SK-N-SH (cell line): ENCODE results near the gene GLCE. TPM values are rescaled to one million over a fixed set of nuclear protein-coding genes. Genes with fewer than 3 reads are reported as not detected.

Source experiments
- CTCF ChIA-PET: fragments of 300-600, 350-600 bp; formaldehyde crosslinking; extraction: SDS; loops from one replicate; lab custom pipeline; 2021; lab: Yijun Ruan, JAX
- POLR2A ChIA-PET: fragments of 350-600 bp; sonication (Branson Sonifier 250); formaldehyde crosslinking; extraction: SDS; loops from one replicate; lab custom pipeline; 2020; ENCODE audit warnings: antibody characterized with exemption, inconsistent platforms; lab: Yijun Ruan, JAX
- DNase-seq: peaks from one replicate; pipeline ENCODE4 v3.0.0; 2012
- H2AFZ ChIP-seq: fragments of 200-600 bp; sonication (generic); 2 replicates; pipeline ENCODE4 v1.8.1; 2016; ENCODE audit warnings: antibody characterized with exemption, mild to moderate bottlenecking, low read depth
- H3F3A ChIP-seq: fragments of 200-600 bp; sonication (generic); replicated peaks from 2 replicates; pipeline ENCODE3; 2016; ENCODE audit warnings: antibody characterized with exemption, mild to moderate bottlenecking; ENCODE audit not compliant: insufficient read depth
- H3K27ac ChIP-seq, 2 experiments: fragments of 200-500 bp in 1 of 2; fragments of 200-600 bp in 1 of 2; sonication (Bioruptor generic) in 1 of 2; sonication (generic), shearing (Covaris generic) in 1 of 2; 2 replicates each; pipeline versions ENCODE4 v1.5.1 to v1.6.1; 2014 to 2016; ENCODE audit warnings: low read depth in 2 of 2, inconsistent platforms in 1 of 2, low read length in 1 of 2, mild to moderate bottlenecking in 1 of 2, mixed read lengths in 1 of 2
- H3K27me3 ChIP-seq: fragments of 200-600 bp; sonication (generic), shearing (Covaris generic); 2 replicates; pipeline ENCODE4 v1.6.1; 2016; ENCODE audit warnings: mixed run types; ENCODE audit not compliant: insufficient read depth
- H3K36me3 ChIP-seq, 2 experiments: fragments of 200-500 bp in 1 of 2; fragments of 200-600 bp in 1 of 2; sonication (Bioruptor generic) in 1 of 2; sonication (generic) in 1 of 2; replicated peaks in 1 of 2; 2 replicates each; pipeline versions ENCODE3 to v1.5.1; 2014 to 2016; ENCODE audit warnings: low read length in 1 of 2, mild to moderate bottlenecking in 1 of 2; ENCODE audit not compliant: insufficient read depth in 2 of 2, control insufficient read depth in 1 of 2
- H3K4me1 ChIP-seq, 2 experiments: fragments of 200-500 bp in 1 of 2; fragments of 200-600 bp in 1 of 2; sonication (Bioruptor generic) in 1 of 2; sonication (generic), shearing (Covaris generic) in 1 of 2; 2 replicates each; pipeline versions ENCODE4 v1.5.1 to v1.6.1; 2014 to 2016; ENCODE audit warnings: low read depth in 1 of 2, low read length in 1 of 2, mixed run types in 1 of 2; ENCODE audit not compliant: insufficient read depth in 2 of 2, control insufficient read depth in 1 of 2
- H3K4me2 ChIP-seq: fragments of 200-600 bp; sonication (generic), shearing (Covaris generic); 2 replicates; pipeline ENCODE4 v1.6.1; 2017; ENCODE audit warnings: mixed run types
- H3K4me3 ChIP-seq, 2 experiments: fragments of 200-500 bp in 1 of 2; fragments of 200-600 bp in 1 of 2; sonication (Bioruptor generic) in 1 of 2; sonication (generic), shearing (Covaris generic) in 1 of 2; 2 replicates each; pipeline versions ENCODE4 v1.5.1 to v1.8.1; 2014 to 2016; ENCODE audit warnings: low read depth in 2 of 2, inconsistent platforms in 1 of 2, low read length in 1 of 2, mild to moderate bottlenecking in 1 of 2, mixed read lengths in 1 of 2, moderate library complexity in 1 of 2
- H3K79me2 ChIP-seq: fragments of 200-600 bp; sonication (generic); 2 replicates; pipeline ENCODE4 v1.8.1; 2017; ENCODE audit warnings: mild to moderate bottlenecking; ENCODE audit not compliant: insufficient read depth
- H3K9ac ChIP-seq: fragments of 200-600 bp; sonication (generic); 2 replicates; pipeline ENCODE4 v1.6.1; 2017; ENCODE audit warnings: mixed run types
- H3K9me2 ChIP-seq: fragments of 200-600 bp; sonication (generic); 2 replicates; pipeline ENCODE4 v1.6.1; 2017; ENCODE audit warnings: mixed run types
- H3K9me3 ChIP-seq: fragments of 200-600 bp; sonication (generic); 2 replicates; pipeline ENCODE4 v1.6.1; 2017; ENCODE audit warnings: mixed run types, mild to moderate bottlenecking, moderate library complexity
- H4K20me1 ChIP-seq: fragments of 200-600 bp; sonication (generic); 2 replicates; pipeline ENCODE4 v1.6.1; 2017; ENCODE audit warnings: mild to moderate bottlenecking, mixed run types; ENCODE audit not compliant: insufficient read depth
- CHD2 ChIP-seq: fragments of 150-350 bp; IDR thresholded peaks from 2 replicates; pipeline ENCODE4 v1.6.1; 2018; ENCODE audit warnings: low read length; ENCODE audit not compliant: partially characterized antibody
- CTCF ChIP-seq: fragments of 200-600 bp; sonication (generic); IDR thresholded peaks from 2 replicates; pipeline ENCODE4 v1.6.1; 2017; ENCODE audit warnings: antibody characterized with exemption, mild to moderate bottlenecking, moderate library complexity
- EP300 ChIP-seq, 2 experiments: IDR thresholded peaks; 2 replicates each; pipeline versions ENCODE4 v1.4.0 to v1.6.1; 2012; ENCODE audit warnings: borderline replicate concordance in 1 of 2, low read depth in 1 of 2, low read length in 1 of 2
- JUND ChIP-seq: IDR thresholded peaks from 2 replicates; pipeline ENCODE4 v1.4.0; 2012
- NFIC ChIP-seq: IDR thresholded peaks from 2 replicates; pipeline ENCODE4 v1.4.0; 2012; ENCODE audit warnings: borderline replicate concordance
- RXRA ChIP-seq: IDR thresholded peaks from 2 replicates; pipeline ENCODE4 v1.4.0; 2012; ENCODE audit warnings: low read depth, mild to moderate bottlenecking, borderline replicate concordance
- SIN3A ChIP-seq: IDR thresholded peaks from 2 replicates; pipeline ENCODE4 v1.6.1; 2012; ENCODE audit warnings: low read depth, mild to moderate bottlenecking, low read length, moderate library complexity, borderline replicate concordance
- TAF1 ChIP-seq: IDR thresholded peaks from 2 replicates; pipeline ENCODE4 v1.6.1; 2012; ENCODE audit warnings: low read depth, mild to moderate bottlenecking, low read length, moderate library complexity, borderline replicate concordance
- TCF12 ChIP-seq: IDR thresholded peaks from 2 replicates; pipeline ENCODE4 v1.4.0; 2012
- USF2 ChIP-seq: fragments of 150-350 bp; IDR thresholded peaks from 2 replicates; pipeline ENCODE4 v1.6.1; 2017; ENCODE audit warnings: antibody characterized with exemption, low read length, low read depth, borderline replicate concordance
- YY1 ChIP-seq: IDR thresholded peaks from 2 replicates; pipeline ENCODE4 v1.4.0; 2012; ENCODE audit warnings: low read depth, mild to moderate bottlenecking
- WGBS: methylation state at CpG from one replicate; pipeline ENCODE4 v1.1.6; 2017; ENCODE audit warnings: low lambda C conversion rate; 5-methylcytosine and 5-hydroxymethylcytosine counted together
- polyA plus RNA-seq, 3 experiments: library from polyadenylated mRNA; depleted of rRNA; stranded (reverse); fragments of >200 nt; gene quantifications; 2 replicates each; pipeline ENCODE4 v1.2.3, GENCODE V29; 2012
- TF ChIP-seq, protein P1 (sequence below): IDR thresholded peaks from 2 replicates; pipeline ENCODE4 v1.6.1; 2012; ENCODE audit warnings: mild to moderate bottlenecking, low read depth, low read length, moderate library complexity

GLCE gene
- polyA plus RNA-seq, 1 of the 3 experiments (the other 2 are of a cell fraction) = 19.5 TPM

GRCh38 chr15:69297642-69298353 lies 137.4 kb downstream of the GLCE start:
- H3K4me2 ChIP-seq = no peak overlapping the region
- no peaks in the 10 kb centered on the region for H3K36me3 ChIP-seq
- no peaks in the 10 kb centered on the region for H3K9me3 ChIP-seq
- ChIA-PET POLR2A (no interaction called here), CTCF (interaction anchor here (0.7 to 1.4 kb wide), 4 partner anchors 19 to 193 kb away, joined by 3 to 4 read pairs (median 3); no protein-coding TSS in a partner anchor)
- no peak overlapping the region for H3K4me3 ChIP-seq
- H3K27ac ChIP-seq = no peak overlapping the region
- H2AFZ ChIP-seq = 0 out of 2 replicates have a peak overlapping the region, but pooled peaks have one; percentile 83
- no peak overlapping the region for H3K9ac ChIP-seq
- no peaks in the 10 kb centered on the region for H3K79me2 ChIP-seq
- H4K20me1 ChIP-seq = no peaks in the 10 kb centered on the region
- 87% methylated on average over 8 of the region's 10 CpGs for WGBS
- no peaks in the 10 kb centered on the region for H3K27me3 ChIP-seq
- no peaks in the 10 kb centered on the region for H3F3A ChIP-seq
- DNase-seq = no peak
- peaks cover 0 to 10% of the 10 kb centered on the region in 2 experiments; a peak in 1 of 4 replicates for H3K4me1 ChIP-seq
- no peaks in the 10 kb centered on the region for H3K9me2 ChIP-seq
- TF ChIP-seq TCF12 (no peak), CHD2 (no peak), SIN3A (no peak), TAF1 (no peak), CTCF (no peak), NFIC (no peak), RXRA (no peak), USF2 (no peak), YY1 (no peak), EP300 (IDR thresholded peaks at IDR 0.05; ENCODE audit: borderline replicate concordance in 1 of 2, low read depth in 1 of 2, low read length in 1 of 2) (no peak), JUND (no peak)
- TF ChIP-seq, protein P1, sequence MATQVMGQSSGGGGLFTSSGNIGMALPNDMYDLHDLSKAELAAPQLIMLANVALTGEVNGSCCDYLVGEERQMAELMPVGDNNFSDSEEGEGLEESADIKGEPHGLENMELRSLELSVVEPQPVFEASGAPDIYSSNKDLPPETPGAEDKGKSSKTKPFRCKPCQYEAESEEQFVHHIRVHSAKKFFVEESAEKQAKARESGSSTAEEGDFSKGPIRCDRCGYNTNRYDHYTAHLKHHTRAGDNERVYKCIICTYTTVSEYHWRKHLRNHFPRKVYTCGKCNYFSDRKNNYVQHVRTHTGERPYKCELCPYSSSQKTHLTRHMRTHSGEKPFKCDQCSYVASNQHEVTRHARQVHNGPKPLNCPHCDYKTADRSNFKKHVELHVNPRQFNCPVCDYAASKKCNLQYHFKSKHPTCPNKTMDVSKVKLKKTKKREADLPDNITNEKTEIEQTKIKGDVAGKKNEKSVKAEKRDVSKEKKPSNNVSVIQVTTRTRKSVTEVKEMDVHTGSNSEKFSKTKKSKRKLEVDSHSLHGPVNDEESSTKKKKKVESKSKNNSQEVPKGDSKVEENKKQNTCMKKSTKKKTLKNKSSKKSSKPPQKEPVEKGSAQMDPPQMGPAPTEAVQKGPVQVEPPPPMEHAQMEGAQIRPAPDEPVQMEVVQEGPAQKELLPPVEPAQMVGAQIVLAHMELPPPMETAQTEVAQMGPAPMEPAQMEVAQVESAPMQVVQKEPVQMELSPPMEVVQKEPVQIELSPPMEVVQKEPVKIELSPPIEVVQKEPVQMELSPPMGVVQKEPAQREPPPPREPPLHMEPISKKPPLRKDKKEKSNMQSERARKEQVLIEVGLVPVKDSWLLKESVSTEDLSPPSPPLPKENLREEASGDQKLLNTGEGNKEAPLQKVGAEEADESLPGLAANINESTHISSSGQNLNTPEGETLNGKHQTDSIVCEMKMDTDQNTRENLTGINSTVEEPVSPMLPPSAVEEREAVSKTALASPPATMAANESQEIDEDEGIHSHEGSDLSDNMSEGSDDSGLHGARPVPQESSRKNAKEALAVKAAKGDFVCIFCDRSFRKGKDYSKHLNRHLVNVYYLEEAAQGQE = no peak
